HepG2 (cell line): ENCODE measurements around the gene IGFLR1. TPM values are rescaled to one million over a fixed set of nuclear protein-coding genes. Genes with fewer than 3 reads are reported as not detected.

Source experiments
- DMTF1 ChIP-seq: sonication (generic); formaldehyde crosslinking; IDR thresholded peaks from 2 replicates; pipeline ENCODE4 v1.4.0; 2020; ENCODE audit warnings: mild to moderate bottlenecking, missing genetic modification reagents
- DZIP1 ChIP-seq: sonication (generic); formaldehyde crosslinking; IDR thresholded peaks from 2 replicates; pipeline ENCODE4 v1.5.0; 2020; ENCODE audit warnings: mild to moderate bottlenecking, missing genetic modification reagents
- FOXK2 ChIP-seq: fragments of 450-650 bp; IDR thresholded peaks from 2 replicates; pipeline ENCODE4 v1.6.1; 2016
- HNRNPUL1 ChIP-seq: fragments of 200-400 bp; formaldehyde crosslinking; IDR thresholded peaks from 2 replicates; pipeline ENCODE4 v1.6.1; 2017; ENCODE audit warnings: low read depth, mild to moderate bottlenecking, low read length, moderate library complexity
- KDM3A ChIP-seq: IDR thresholded peaks from 2 replicates; pipeline ENCODE4 v1.6.1; 2018; ENCODE audit warnings: low read depth, missing compliant biosample characterization
- SNAPC5 ChIP-seq: sonication (generic); formaldehyde crosslinking; IDR thresholded peaks from 2 replicates; pipeline ENCODE4 v1.8.1; 2023; ENCODE audit warnings: mild to moderate bottlenecking, missing genetic modification reagents, borderline replicate concordance
- TAF1 ChIP-seq: sonication (generic); formaldehyde crosslinking; IDR thresholded peaks from 2 replicates; pipeline ENCODE4 v1.4.0; 2020; ENCODE audit warnings: missing genetic modification reagents
- TEAD3 ChIP-seq: optimal IDR thresholded peaks from 2 replicates; pipeline ENCODE3; 2016; ENCODE audit warnings: borderline replicate concordance
- ZKSCAN1 ChIP-seq: fragments of 150-350 bp; IDR thresholded peaks from 2 replicates; pipeline ENCODE4 v1.6.1; 2014; ENCODE audit warnings: low read length
- ZNF569 ChIP-seq: sonication (generic); formaldehyde crosslinking; IDR thresholded peaks from 2 replicates; pipeline ENCODE4 v1.5.0; 2020; ENCODE audit warnings: mild to moderate bottlenecking, missing genetic modification reagents, moderate library complexity, borderline replicate concordance
- ZNF598 ChIP-seq: sonication (generic); formaldehyde crosslinking; IDR thresholded peaks from 2 replicates; pipeline ENCODE4 v1.5.1; 2020; ENCODE audit warnings: mild to moderate bottlenecking, missing genetic modification reagents, borderline replicate concordance
- ZNF605 ChIP-seq: sonication (generic); formaldehyde crosslinking; IDR thresholded peaks from 2 replicates; pipeline ENCODE4 v1.8.0; 2022; ENCODE audit warnings: mild to moderate bottlenecking, missing genetic modification reagents
- polyA plus RNA-seq, 8 experiments: library from polyadenylated mRNA; depleted of rRNA in 3 of 8; stranded (reverse) in 7 of 8; unstranded in 1 of 8; fragments of >200 nt; fragmentation: Illumina TruSeq in 4 of 8; extraction: Trizol in 4 of 8; gene quantifications; 2 replicates each; pipeline versions ENCODE4 v1.2.1 to v1.2.3, GENCODE V29; 2011 to 2016; ENCODE audit warnings: low read depth in 4 of 8, missing spikeins in 1 of 8, mixed read lengths in 1 of 8; ENCODE audit not compliant: insufficient read depth in 1 of 8
- total RNA-seq, 5 experiments: library from RNA; depleted of rRNA; stranded (reverse); fragments of >200 nt; fragmentation: Illumina TruSeq; extraction: Trizol; gene quantifications; 2 replicates each; pipeline ENCODE4 v1.2.3, GENCODE V29; 2016; ENCODE audit warnings: low read depth in 1 of 5
- TF ChIP-seq, protein P1 (sequence below): sonication (generic); formaldehyde crosslinking; IDR thresholded peaks from 2 replicates; pipeline ENCODE4 v1.8.1; 2023; ENCODE audit warnings: missing genetic modification reagents, inconsistent platforms, borderline replicate concordance

Gene IGFLR1
- total and polyA plus RNA-seq, 2 of the 13 experiments (the other 11 are each of a cell fraction or from before 2014, with no cell fraction given) = 5.4 to 8.9 TPM

GRCh38 chr19:35748106-35749020 is 6.1 kb upstream of the IGFLR1 start, which contains the start of gene LIN37 (continued):
- no peak for TF ChIP-seq ZNF569 (CRISPR knock-in tag)
- TF ChIP-seq TEAD3 (CRISPR knock-in tag) = no peak
- 0 out of 2 replicates have a peak, but pooled peaks have one; percentile 46 for TF ChIP-seq SNAPC5 (CRISPR knock-in tag)
- no peak for TF ChIP-seq KDM3A (CRISPR knock-in tag)
- TF ChIP-seq DZIP1 (CRISPR knock-in tag) = no peak
- TF ChIP-seq TAF1 = peak; percentile 74
- TF ChIP-seq, protein P1, sequence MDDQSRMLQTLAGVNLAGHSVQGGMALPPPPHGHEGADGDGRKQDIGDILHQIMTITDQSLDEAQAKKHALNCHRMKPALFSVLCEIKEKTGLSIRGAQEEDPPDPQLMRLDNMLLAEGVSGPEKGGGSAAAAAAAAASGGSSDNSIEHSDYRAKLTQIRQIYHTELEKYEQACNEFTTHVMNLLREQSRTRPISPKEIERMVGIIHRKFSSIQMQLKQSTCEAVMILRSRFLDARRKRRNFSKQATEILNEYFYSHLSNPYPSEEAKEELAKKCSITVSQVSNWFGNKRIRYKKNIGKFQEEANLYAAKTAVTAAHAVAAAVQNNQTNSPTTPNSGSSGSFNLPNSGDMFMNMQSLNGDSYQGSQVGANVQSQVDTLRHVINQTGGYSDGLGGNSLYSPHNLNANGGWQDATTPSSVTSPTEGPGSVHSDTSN (CRISPR knock-in tag) = peak; percentile 77; the same call in 1 of the 2 replicates
- TF ChIP-seq ZNF598 (CRISPR knock-in tag) = 0 out of 2 replicates have a peak, but pooled peaks have one; percentile 37
- no peak for TF ChIP-seq DMTF1
- peak; percentile 86 for TF ChIP-seq FOXK2
- no peak for TF ChIP-seq ZKSCAN1
- TF ChIP-seq HNRNPUL1 = no peak
- TF ChIP-seq ZNF605 (CRISPR knock-in tag) = no peak
